K562 (cell line): ENCODE data around the gene RPRD1B. TPM values are rescaled to one million over a fixed set of nuclear protein-coding genes. Genes with fewer than 3 reads are reported as not detected.

Source experiments
- CBFA2T3 ChIP-seq: fragments of 450-650 bp; IDR thresholded peaks from 2 replicates; pipeline ENCODE4 v1.6.1; 2017
- DACH1 ChIP-seq: fragments of 450-650 bp; IDR thresholded peaks from 2 replicates; pipeline ENCODE4 v1.6.1; 2018; ENCODE audit not compliant: partially characterized antibody
- EP400 ChIP-seq: fragments of 450-650 bp; IDR thresholded peaks from 2 replicates; pipeline ENCODE4 v1.6.1; 2017; ENCODE audit warnings: antibody characterized with exemption, mild to moderate bottlenecking, moderate library complexity
- FOXK2 ChIP-seq, 2 experiments: fragments of 450-650 bp; IDR thresholded peaks in 1 of 2; conservative IDR thresholded peaks in 1 of 2; 2 replicates each; pipeline ENCODE4 v1.6.1; 2016; ENCODE audit warnings: low read depth in 2 of 2, mild to moderate bottlenecking in 1 of 2
- MAX ChIP-seq: sonication (generic); formaldehyde crosslinking; IDR thresholded peaks from 2 replicates; pipeline ENCODE4 v1.9.0; 2022; ENCODE audit warnings: mild to moderate bottlenecking, missing genetic modification reagents
- MTA3 ChIP-seq: fragments of 450-650 bp; formaldehyde crosslinking; IDR thresholded peaks from 2 replicates; pipeline ENCODE4 v1.6.1; 2017; ENCODE audit warnings: mild to moderate bottlenecking, borderline replicate concordance
- MYC ChIP-seq, 2 experiments: fragments of 250-450 bp in 1 of 2; sonication (Bioruptor Pico) in 1 of 2; IDR thresholded peaks; 2 replicates each; pipeline versions ENCODE4 v1.5.1 to v1.6.1; 2012 to 2021; ENCODE audit warnings: low read depth in 2 of 2, borderline replicate concordance in 1 of 2, improper control_type of control experiment in 1 of 2, low read length in 1 of 2, mild to moderate bottlenecking in 1 of 2, moderate library complexity in 1 of 2
- NR2C2 ChIP-seq, 2 experiments: fragments of 200-800 bp in 1 of 2; sonication (Bioruptor generic) in 1 of 2; sonication (generic) in 1 of 2; formaldehyde crosslinking in 1 of 2; IDR thresholded peaks; 2 replicates each; pipeline versions ENCODE4 v1.6.1 to v1.8.0; 2016 to 2022; ENCODE audit warnings: mild to moderate bottlenecking in 1 of 2, missing compliant biosample characterization in 1 of 2, missing genetic modification characterization in 1 of 2, missing genetic modification reagents in 1 of 2
- RAD21 ChIP-seq, 2 experiments: fragments of 250-450 bp in 1 of 2; fragments of 450-650 bp in 1 of 2; sonication (Bioruptor Pico) in 1 of 2; formaldehyde crosslinking in 1 of 2; IDR thresholded peaks in 1 of 2; conservative IDR thresholded peaks in 1 of 2; 2 replicates each; pipeline versions ENCODE4 v1.4.0 to v1.8.0; 2020 to 2022; ENCODE audit warnings: mild to moderate bottlenecking in 2 of 2, moderate library complexity in 1 of 2
- TAF7 ChIP-seq: fragments of 450-650 bp; IDR thresholded peaks from 2 replicates; pipeline ENCODE4 v1.6.1; 2016; ENCODE audit warnings: missing genetic modification characterization, missing compliant biosample characterization
- XRCC5 ChIP-seq: fragments of 200-400 bp; formaldehyde crosslinking; IDR thresholded peaks from 2 replicates; pipeline ENCODE4 v1.6.1; 2017; ENCODE audit warnings: low read depth, mild to moderate bottlenecking, low read length
- ZBTB12 ChIP-seq: fragments of 250-450 bp; sonication (Bioruptor Pico); IDR thresholded peaks from 2 replicates; pipeline ENCODE4 v1.4.0; 2020
- polyA plus RNA-seq, 8 experiments: library from polyadenylated mRNA; depleted of rRNA in 4 of 8; stranded (reverse) in 5 of 8; unstranded in 3 of 8; fragments of >200 nt; fragmentation: Nextera tagmentation in 2 of 8; fragmentation: Illumina TruSeq in 1 of 8; extraction: Ambion mirVana in 2 of 8; extraction: Trizol in 1 of 8; gene quantifications; 2 replicates each; pipeline versions ENCODE4 v1.2.1 to v1.2.3, GENCODE V29; 2011 to 2014; ENCODE audit warnings: inconsistent platforms in 1 of 8, missing spikeins in 1 of 8
- total RNA-seq, 7 experiments: library from RNA; depleted of rRNA in 6 of 7; stranded (reverse); fragments of >200 nt in 6 of 7; fragmentation: Illumina TruSeq in 2 of 7; extraction: Trizol in 2 of 7; gene quantifications; 2 replicates each; pipeline versions ENCODE4 v1.2.1 to v1.2.3, GENCODE V29; 2011 to 2021; ENCODE audit warnings: low replicate concordance in 1 of 7
- TF ChIP-seq, protein P1 (sequence below): sonication (generic); formaldehyde crosslinking; IDR thresholded peaks from 2 replicates; pipeline ENCODE4 v1.8.0; 2022; ENCODE audit warnings: mild to moderate bottlenecking, missing genetic modification reagents
- TF ChIP-seq, protein P2 (sequence below): fragments of 450-650 bp; IDR thresholded peaks from 2 replicates; pipeline ENCODE4 v1.6.1; 2016; ENCODE audit warnings: low read depth

Gene RPRD1B
- total and polyA plus RNA-seq, 9 of the 15 experiments (the other 6 are each of a cell fraction or from before 2014, with no cell fraction given) = 5.5 to 43.0 (median 24.4) TPM

DNA sequence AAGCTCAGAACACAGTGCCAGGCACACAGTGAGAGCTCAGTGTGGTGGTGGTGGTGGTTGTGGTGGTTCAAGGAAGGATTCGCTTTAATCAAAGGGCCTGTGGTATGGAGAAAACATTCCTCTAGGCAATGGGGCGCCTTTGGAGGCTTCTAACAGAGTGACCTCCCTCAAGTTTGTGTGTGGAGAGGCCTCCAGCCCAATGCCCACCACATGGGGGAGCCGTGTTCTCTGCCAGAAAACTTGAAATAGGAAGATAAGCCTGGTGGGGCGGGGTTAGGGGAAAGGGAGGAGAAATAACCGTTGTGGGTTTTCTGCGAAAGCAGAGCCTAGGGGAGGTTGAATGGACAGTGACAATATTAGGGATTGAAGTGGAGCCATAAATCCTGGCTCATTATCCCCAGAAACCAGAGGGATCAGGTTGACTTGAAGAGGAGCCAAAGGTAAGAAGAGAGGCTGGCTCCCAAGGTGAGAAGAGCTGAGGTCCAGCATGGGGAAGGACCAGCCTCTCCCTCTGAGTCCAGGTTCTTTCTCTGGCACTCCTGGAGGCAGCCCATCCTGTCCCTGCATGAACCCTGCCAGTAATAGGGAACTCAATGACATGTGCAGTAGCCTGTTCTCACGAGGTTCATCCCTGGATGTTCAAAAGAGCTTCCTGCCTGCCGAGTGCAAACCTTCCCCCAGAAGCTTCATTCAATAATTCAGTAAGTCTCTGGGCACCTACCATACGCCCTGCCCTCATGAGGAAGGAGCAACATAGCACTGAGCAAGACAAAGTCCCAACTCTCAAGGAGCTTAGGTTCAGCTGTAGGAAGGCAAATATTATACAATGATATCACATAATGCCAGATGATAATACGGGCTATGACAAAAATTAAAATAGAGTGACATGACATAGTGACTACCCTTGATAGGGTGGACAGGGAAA is 80.1 kb downstream of the RPRD1B start (continued):
- no peak for TF ChIP-seq ZBTB12
- TF ChIP-seq FOXK2 (conservative IDR thresholded peaks at IDR 0.05 in 1 of 2, IDR thresholded peaks at IDR 0.05 in 1 of 2; ENCODE audit: low read depth in 2 of 2) = peak in 1 of 2 experiments; percentile 52; a peak in 1 of 4 replicates
- TF ChIP-seq TAF7 (tag) = no peak
- peak; percentile 22; the same call in 1 of the 2 replicates for TF ChIP-seq CBFA2T3
- peak; percentile 40 for TF ChIP-seq EP400
- TF ChIP-seq NR2C2 (CRISPR knock-in tag; IDR thresholded peaks at IDR 0.05) = no peak
- TF ChIP-seq NR2C2 (tag; IDR thresholded peaks at IDR 0.05) = peak; percentile 52
- TF ChIP-seq MTA3 = 0 out of 2 replicates have a peak, but pooled peaks have one; percentile 51
- TF ChIP-seq, protein P1, sequence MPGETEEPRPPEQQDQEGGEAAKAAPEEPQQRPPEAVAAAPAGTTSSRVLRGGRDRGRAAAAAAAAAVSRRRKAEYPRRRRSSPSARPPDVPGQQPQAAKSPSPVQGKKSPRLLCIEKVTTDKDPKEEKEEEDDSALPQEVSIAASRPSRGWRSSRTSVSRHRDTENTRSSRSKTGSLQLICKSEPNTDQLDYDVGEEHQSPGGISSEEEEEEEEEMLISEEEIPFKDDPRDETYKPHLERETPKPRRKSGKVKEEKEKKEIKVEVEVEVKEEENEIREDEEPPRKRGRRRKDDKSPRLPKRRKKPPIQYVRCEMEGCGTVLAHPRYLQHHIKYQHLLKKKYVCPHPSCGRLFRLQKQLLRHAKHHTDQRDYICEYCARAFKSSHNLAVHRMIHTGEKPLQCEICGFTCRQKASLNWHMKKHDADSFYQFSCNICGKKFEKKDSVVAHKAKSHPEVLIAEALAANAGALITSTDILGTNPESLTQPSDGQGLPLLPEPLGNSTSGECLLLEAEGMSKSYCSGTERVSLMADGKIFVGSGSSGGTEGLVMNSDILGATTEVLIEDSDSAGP (CRISPR knock-in tag) = no peak
- peak; percentile 89 to 95 for TF ChIP-seq RAD21 (CRISPR knock-in tag; conservative IDR thresholded peaks at IDR 0.05 in 1 of 2, IDR thresholded peaks at IDR 0.05 in 1 of 2)
- TF ChIP-seq DACH1 = no peak
- TF ChIP-seq XRCC5 = peak; percentile 85; the same call in 1 of the 2 replicates
- TF ChIP-seq, protein P2, sequence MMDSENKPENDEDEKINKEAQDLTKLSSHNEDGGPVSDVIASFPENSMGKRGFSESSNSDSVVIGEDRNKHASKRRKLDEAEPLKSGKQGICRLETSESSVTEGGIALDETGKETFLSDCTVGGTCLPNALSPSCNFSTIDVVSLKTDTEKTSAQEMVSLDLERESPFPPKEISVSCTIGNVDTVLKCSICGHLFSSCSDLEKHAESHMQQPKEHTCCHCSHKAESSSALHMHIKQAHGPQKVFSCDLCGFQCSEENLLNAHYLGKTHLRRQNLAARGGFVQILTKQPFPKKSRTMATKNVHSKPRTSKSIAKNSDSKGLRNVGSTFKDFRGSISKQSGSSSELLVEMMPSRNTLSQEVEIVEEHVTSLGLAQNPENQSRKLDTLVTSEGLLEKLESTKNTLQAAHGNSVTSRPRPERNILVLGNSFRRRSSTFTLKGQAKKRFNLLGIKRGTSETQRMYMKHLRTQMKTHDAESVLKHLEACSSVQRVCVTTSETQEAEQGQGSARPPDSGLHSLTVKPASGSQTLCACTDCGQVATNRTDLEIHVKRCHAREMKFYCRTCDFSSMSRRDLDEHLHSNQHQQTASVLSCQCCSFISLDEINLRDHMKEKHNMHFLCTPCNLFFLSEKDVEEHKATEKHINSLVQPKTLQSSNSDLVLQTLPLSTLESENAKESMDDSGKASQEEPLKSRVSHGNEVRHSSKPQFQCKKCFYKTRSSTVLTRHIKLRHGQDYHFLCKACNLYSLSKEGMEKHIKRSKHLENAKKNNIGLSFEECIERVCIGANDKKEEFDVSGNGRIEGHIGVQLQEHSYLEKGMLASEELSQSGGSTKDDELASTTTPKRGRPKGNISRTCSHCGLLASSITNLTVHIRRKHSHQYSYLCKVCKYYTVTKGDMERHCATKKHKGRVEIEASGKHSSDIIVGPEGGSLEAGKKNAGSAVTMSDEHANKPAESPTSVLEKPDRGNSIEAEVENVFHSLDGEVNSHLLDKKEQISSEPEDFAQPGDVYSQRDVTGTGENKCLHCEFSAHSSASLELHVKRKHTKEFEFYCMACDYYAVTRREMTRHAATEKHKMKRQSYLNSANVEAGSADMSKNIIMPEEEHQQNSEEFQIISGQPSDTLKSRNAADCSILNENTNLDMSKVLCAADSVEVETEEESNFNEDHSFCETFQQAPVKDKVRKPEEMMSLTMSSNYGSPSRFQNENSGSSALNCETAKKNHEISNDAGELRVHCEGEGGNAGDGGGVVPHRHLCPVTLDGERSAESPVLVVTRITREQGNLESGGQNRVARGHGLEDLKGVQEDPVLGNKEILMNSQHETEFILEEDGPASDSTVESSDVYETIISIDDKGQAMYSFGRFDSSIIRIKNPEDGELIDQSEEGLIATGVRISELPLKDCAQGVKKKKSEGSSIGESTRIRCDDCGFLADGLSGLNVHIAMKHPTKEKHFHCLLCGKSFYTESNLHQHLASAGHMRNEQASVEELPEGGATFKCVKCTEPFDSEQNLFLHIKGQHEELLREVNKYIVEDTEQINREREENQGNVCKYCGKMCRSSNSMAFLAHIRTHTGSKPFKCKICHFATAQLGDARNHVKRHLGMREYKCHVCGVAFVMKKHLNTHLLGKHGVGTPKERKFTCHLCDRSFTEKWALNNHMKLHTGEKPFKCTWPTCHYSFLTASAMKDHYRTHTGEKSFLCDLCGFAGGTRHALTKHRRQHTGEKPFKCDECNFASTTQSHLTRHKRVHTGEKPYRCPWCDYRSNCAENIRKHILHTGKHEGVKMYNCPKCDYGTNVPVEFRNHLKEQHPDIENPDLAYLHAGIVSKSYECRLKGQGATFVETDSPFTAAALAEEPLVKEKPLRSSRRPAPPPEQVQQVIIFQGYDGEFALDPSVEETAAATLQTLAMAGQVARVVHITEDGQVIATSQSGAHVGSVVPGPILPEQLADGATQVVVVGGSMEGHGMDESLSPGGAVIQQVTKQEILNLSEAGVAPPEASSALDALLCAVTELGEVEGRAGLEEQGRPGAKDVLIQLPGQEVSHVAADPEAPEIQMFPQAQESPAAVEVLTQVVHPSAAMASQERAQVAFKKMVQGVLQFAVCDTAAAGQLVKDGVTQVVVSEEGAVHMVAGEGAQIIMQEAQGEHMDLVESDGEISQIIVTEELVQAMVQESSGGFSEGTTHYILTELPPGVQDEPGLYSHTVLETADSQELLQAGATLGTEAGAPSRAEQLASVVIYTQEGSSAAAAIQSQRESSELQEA = no peak
- TF ChIP-seq MAX (CRISPR knock-in tag) = 0 out of 2 replicates have a peak, but pooled peaks have one; percentile 24
- TF ChIP-seq MYC (IDR thresholded peaks at IDR 0.05; ENCODE audit: low read depth, low read length) = peak; percentile 46
- TF ChIP-seq MYC (CRISPR knock-in tag; IDR thresholded peaks at IDR 0.05; ENCODE audit: borderline replicate concordance, low read depth) = no peak
